ENCODE data around the gene MYO15B.
A peak's percentile ranks its signal among the peaks of the same experiment; 100 is the strongest.

MYO15B gene

DNA sequence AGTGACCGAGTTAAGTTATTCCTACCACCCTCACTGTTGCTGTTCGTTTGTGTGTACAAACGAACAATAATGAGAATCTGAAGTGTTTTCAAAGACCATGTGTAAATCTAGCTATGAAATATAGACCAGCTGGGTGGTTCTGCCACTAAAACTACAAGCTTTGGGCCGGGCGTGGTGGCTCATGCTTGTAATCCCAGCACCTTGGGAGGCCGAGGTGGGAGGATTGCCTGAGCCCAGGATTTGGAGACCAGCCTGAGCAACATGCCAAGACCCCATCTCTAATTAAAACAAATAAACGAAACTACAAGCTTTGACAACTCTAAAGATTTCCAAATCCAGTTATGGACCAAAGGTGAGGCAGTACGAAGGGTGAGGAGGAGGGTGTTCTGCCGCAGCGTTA, 78.4 kb downstream of the MYO15B start:
- Histone ChIP-seq H3K79me2 (ENCODE audit: insufficient read depth, low read length) (peaks cover 39% of the 10 kb centered on the region), H3K36me3 (ENCODE audit: insufficient read depth, low read length) (peaks cover 46% of the 10 kb centered on the region), H3K9me2 (ENCODE audit: low read depth, low read length) (no peaks in the 10 kb centered on the region), H2AFZ (ENCODE audit: low read length) (no peak overlapping the region), H4K20me1 (ENCODE audit: insufficient read depth, low read length) (no peaks in the 10 kb centered on the region), H3K4me1 (ENCODE audit: insufficient read depth, low read length, severe bottlenecking) (peaks cover 46% of the 10 kb centered on the region), H3K9me3 (ENCODE audit: low read length) (no peaks in the 10 kb centered on the region), H3F3A (ENCODE audit: insufficient read depth, low read length) (peaks cover 10% of the 10 kb centered on the region; the same call in 1 of the 2 replicates), H3K4me2 (ENCODE audit: low read length) (peak overlapping the region; percentile 92), H3K27me3 (ENCODE audit: insufficient read depth, low read length) (no peaks in the 10 kb centered on the region), H3K4me3 (ENCODE audit: low read depth, low read length, poor library complexity, severe bottlenecking) (peak overlapping the region; percentile 95), H3K9ac (ENCODE audit: low read length) (peak overlapping the region; percentile 95), H3K27ac (ENCODE audit: low read depth, low read length, poor library complexity, severe bottlenecking) (peak overlapping the region; percentile 95)
- TF ChIP-seq, protein P1, sequence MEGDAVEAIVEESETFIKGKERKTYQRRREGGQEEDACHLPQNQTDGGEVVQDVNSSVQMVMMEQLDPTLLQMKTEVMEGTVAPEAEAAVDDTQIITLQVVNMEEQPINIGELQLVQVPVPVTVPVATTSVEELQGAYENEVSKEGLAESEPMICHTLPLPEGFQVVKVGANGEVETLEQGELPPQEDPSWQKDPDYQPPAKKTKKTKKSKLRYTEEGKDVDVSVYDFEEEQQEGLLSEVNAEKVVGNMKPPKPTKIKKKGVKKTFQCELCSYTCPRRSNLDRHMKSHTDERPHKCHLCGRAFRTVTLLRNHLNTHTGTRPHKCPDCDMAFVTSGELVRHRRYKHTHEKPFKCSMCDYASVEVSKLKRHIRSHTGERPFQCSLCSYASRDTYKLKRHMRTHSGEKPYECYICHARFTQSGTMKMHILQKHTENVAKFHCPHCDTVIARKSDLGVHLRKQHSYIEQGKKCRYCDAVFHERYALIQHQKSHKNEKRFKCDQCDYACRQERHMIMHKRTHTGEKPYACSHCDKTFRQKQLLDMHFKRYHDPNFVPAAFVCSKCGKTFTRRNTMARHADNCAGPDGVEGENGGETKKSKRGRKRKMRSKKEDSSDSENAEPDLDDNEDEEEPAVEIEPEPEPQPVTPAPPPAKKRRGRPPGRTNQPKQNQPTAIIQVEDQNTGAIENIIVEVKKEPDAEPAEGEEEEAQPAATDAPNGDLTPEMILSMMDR (IDR thresholded peaks at IDR 0.05; ENCODE audit: low read length): no peak
- TF ChIP-seq EZH2 (IDR thresholded peaks at IDR 0.05; ENCODE audit: borderline replicate concordance, low read length): no peak

- Histone ChIP-seq H3F3A (ENCODE audit: insufficient read depth, low read length) (peaks cover 10% of the 10 kb centered on the region; the same call in 1 of the 2 replicates), H3K79me2 (ENCODE audit: insufficient read depth, low read length) (peaks cover 39% of the 10 kb centered on the region), H4K20me1 (ENCODE audit: insufficient read depth, low read length) (no peaks in the 10 kb centered on the region), H3K27ac (ENCODE audit: low read depth, low read length, poor library complexity, severe bottlenecking) (peak within 1 kb of the TSS; percentile 95), H3K9ac (ENCODE audit: low read length) (peak within 1 kb of the TSS; percentile 95), H3K4me1 (ENCODE audit: insufficient read depth, low read length, severe bottlenecking) (peaks cover 46% of the 10 kb centered on the region), H3K27me3 (ENCODE audit: insufficient read depth, low read length) (no peaks in the 10 kb centered on the region), H3K9me2 (ENCODE audit: low read depth, low read length) (no peaks in the 10 kb centered on the region), H3K36me3 (ENCODE audit: insufficient read depth, low read length) (peaks cover 46% of the 10 kb centered on the region), H2AFZ (ENCODE audit: low read length) (no peak within 1 kb of the TSS), H3K4me2 (ENCODE audit: low read length) (peak within 1 kb of the TSS; percentile 92), H3K9me3 (ENCODE audit: low read length) (no peaks in the 10 kb centered on the region), H3K4me3 (ENCODE audit: low read depth, low read length, poor library complexity, severe bottlenecking) (peak within 1 kb of the TSS; percentile 95)
- TF ChIP-seq, protein P1 (IDR thresholded peaks at IDR 0.05; ENCODE audit: low read length): no peak
- TF ChIP-seq EZH2 (IDR thresholded peaks at IDR 0.05; ENCODE audit: borderline replicate concordance, low read length): no peak
Measured at GRCh38 chr17:75666959-75667790, 79.6 kb downstream of the MYO15B start, which contains the start of the genes RECQL5 and SAP30BP. Gene RECQL5 (minus strand): TSS chr17:75667154. CDS start chr17:75666557, 597 bp downstream. Gene SAP30BP (plus strand): TSS chr17:75667338. CDS start chr17:75667373, 35 bp downstream.

- H3K4me1 ChIP-seq (ENCODE audit: insufficient read depth, low read length, severe bottlenecking): peaks cover 46% of the 10 kb centered on the region
- H2AFZ ChIP-seq (ENCODE audit: low read length): no peak overlapping the region
- H3F3A ChIP-seq (ENCODE audit: insufficient read depth, low read length): peaks cover 10% of the 10 kb centered on the region; the same call in 1 of the 2 replicates
- peak overlapping the region; percentile 95 for H3K9ac ChIP-seq (ENCODE audit: low read length)
- H3K36me3 ChIP-seq (ENCODE audit: insufficient read depth, low read length): peaks cover 46% of the 10 kb centered on the region; the same call in 1 of the 2 replicates
- no peaks in the 10 kb centered on the region for H4K20me1 ChIP-seq (ENCODE audit: insufficient read depth, low read length)
- H3K4me2 ChIP-seq (ENCODE audit: low read length): peak overlapping the region; percentile 91
- no peaks in the 10 kb centered on the region for H3K9me3 ChIP-seq (ENCODE audit: low read length)
- H3K9me2 ChIP-seq (ENCODE audit: low read depth, low read length): no peaks in the 10 kb centered on the region
- peak overlapping the region; percentile 95 for H3K4me3 ChIP-seq (ENCODE audit: low read depth, low read length, poor library complexity, severe bottlenecking)
- no peak overlapping the region for H3K27ac ChIP-seq (ENCODE audit: low read depth, low read length, poor library complexity, severe bottlenecking)
- TF ChIP-seq, protein P1 (IDR thresholded peaks at IDR 0.05; ENCODE audit: low read length): no peak
- no peak for TF ChIP-seq EZH2 (IDR thresholded peaks at IDR 0.05; ENCODE audit: borderline replicate concordance, low read length)
- no peaks in the 10 kb centered on the region for H3K27me3 ChIP-seq (ENCODE audit: insufficient read depth, low read length)
- peaks cover 39% of the 10 kb centered on the region for H3K79me2 ChIP-seq (ENCODE audit: insufficient read depth, low read length)
Measured at GRCh38 chr17:75667825-75668224, 80.2 kb downstream of the MYO15B start.
